Measurements from ENCODE around the gene RHBDF1. TPM values are rescaled to one million over a fixed set of nuclear protein-coding genes. Genes with fewer than 3 reads are reported as not detected.

The RHBDF1 gene
- total and polyA plus RNA-seq, 4 donors = 26.6 to 51.2 (median 29.9) TPM

- Histone ChIP-seq H3K36me3 (ENCODE audit: control insufficient read depth in 4 of 4, insufficient read depth in 4 of 4, low read length in 4 of 4) (peaks cover 0 to 44% (median 25%) of the 10 kb centered on the region in 4 donors), H3K4me3 (no peak overlapping the region), H3K27ac (ENCODE audit: low read depth in 1 of 2, low read length in 1 of 2) (no peak overlapping the region), H3K27me3 (ENCODE audit: control insufficient read depth in 3 of 3, insufficient read depth in 3 of 3, low read length in 2 of 3) (no peaks in the 10 kb centered on the region), H3K9ac (ENCODE audit: insufficient read depth in 1 of 2, low read length in 2 of 2) (no peak overlapping the region), H3K4me1 (ENCODE audit: control insufficient read depth in 5 of 5, insufficient read depth in 5 of 5, low read length in 5 of 5) (peaks cover 0 to 4% (median 0%) of the 10 kb centered on the region in 5 donors), H3K9me3 (ENCODE audit: control insufficient read depth in 4 of 4, insufficient read depth in 3 of 4, low read length in 3 of 4) (no peaks in the 10 kb centered on the region)
- no peak for TF ChIP-seq CTCF (IDR thresholded peaks at IDR 0.05; ENCODE audit: control extremely low read depth, extremely low read depth)
- ATAC-seq (ENCODE audit: insufficient read depth, low FRiP score) = no peak
- no peak for DNase-seq
- 83 to 90% methylated on average over 15 of the region's 15 CpGs for WGBS, 2 donors
Measured at GRCh38 chr16:92431-93339, 20.3 kb upstream of the RHBDF1 start.

- Histone ChIP-seq H3K4me1 (ENCODE audit: control insufficient read depth in 5 of 5, insufficient read depth in 5 of 5, low read length in 5 of 5) (peaks cover 0 to 4% (median 0%) of the 10 kb centered on the region in 5 donors), H3K36me3 (ENCODE audit: control insufficient read depth in 4 of 4, insufficient read depth in 4 of 4, low read length in 4 of 4) (peaks cover 0 to 49% (median 30%) of the 10 kb centered on the region in 4 donors), H3K9ac (ENCODE audit: insufficient read depth in 1 of 2, low read length in 2 of 2) (no peak overlapping the region), H3K27ac (ENCODE audit: low read depth in 1 of 2, low read length in 1 of 2) (no peak overlapping the region), H3K27me3 (ENCODE audit: control insufficient read depth in 3 of 3, insufficient read depth in 3 of 3, low read length in 2 of 3) (no peaks in the 10 kb centered on the region), H3K9me3 (ENCODE audit: control insufficient read depth in 4 of 4, insufficient read depth in 3 of 4, low read length in 3 of 4) (no peaks in the 10 kb centered on the region), H3K4me3 (no peak overlapping the region)
- ATAC-seq (ENCODE audit: insufficient read depth, low FRiP score) (no peak), DNase-seq (peak; percentile 56 to 83 (median 58))
- no peak for TF ChIP-seq CTCF (IDR thresholded peaks at IDR 0.05; ENCODE audit: control extremely low read depth, extremely low read depth)
- 53 to 60% methylated on average over 9 of the region's 9 CpGs for WGBS, 2 donors
Measured at GRCh38 chr16:91484-91883, 19.1 kb upstream of the RHBDF1 start.

GRCh38 chr16:89391-90302 is 17.2 kb upstream of the RHBDF1 start:
- no peak for DNase-seq
- no peak for ATAC-seq (ENCODE audit: insufficient read depth, low FRiP score)
- Histone ChIP-seq H3K4me3 (no peak overlapping the region), H3K27me3 (ENCODE audit: control insufficient read depth in 3 of 3, insufficient read depth in 3 of 3, low read length in 2 of 3) (no peaks in the 10 kb centered on the region), H3K9me3 (ENCODE audit: control insufficient read depth in 4 of 4, insufficient read depth in 3 of 4, low read length in 3 of 4) (no peaks in the 10 kb centered on the region), H3K27ac (ENCODE audit: low read depth in 1 of 2, low read length in 1 of 2) (no peak overlapping the region), H3K36me3 (ENCODE audit: control insufficient read depth in 4 of 4, insufficient read depth in 4 of 4, low read length in 4 of 4) (peaks cover 0 to 52% (median 28%) of the 10 kb centered on the region in 4 donors), H3K9ac (ENCODE audit: insufficient read depth in 1 of 2, low read length in 2 of 2) (no peak overlapping the region), H3K4me1 (ENCODE audit: control insufficient read depth in 5 of 5, insufficient read depth in 5 of 5, low read length in 5 of 5) (peaks cover 0 to 10% (median 0%) of the 10 kb centered on the region in 5 donors)
- 94 to 96% methylated on average over 29 to 30 of the region's 30 CpGs for WGBS, 2 donors
- no peak for TF ChIP-seq CTCF (IDR thresholded peaks at IDR 0.05; ENCODE audit: control extremely low read depth, extremely low read depth)

Measured in lung (tissue), 12 donors.